Loucy (cell line): ENCODE data around the gene PCMTD2.

Experiments used
- CTCF ChIP-seq: fragments of 200-600 bp; sonication (generic); conservative IDR thresholded peaks from 2 replicates; pipeline ENCODE4 v1.5.1; 2014; ENCODE audit warnings: mild to moderate bottlenecking, antibody characterized with exemption, low read length
- EZH2phosphoT487 ChIP-seq: fragments of 200-600 bp; IDR thresholded peaks from 2 replicates; pipeline ENCODE4 v1.6.1; 2018; ENCODE audit warnings: antibody characterized with exemption, mild to moderate bottlenecking, moderate library complexity, borderline replicate concordance

DNA sequence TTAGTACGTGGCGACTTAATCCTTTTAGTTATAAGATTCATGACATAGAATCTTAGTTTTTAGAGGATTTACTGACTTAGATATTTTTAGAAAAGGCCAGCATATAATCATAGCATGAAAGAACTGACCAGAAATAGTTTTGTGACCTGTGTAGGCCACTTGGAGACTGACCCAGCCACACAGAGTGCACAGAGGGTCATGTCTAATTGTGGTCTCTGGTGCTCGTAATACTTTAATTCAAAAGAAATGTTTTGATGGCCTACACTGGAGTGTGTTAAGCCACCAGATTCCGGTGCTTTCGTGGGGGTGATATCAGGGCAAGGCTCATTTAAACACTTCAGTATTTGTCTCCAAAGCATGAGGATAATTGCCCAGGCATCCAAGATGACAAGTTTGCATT lies 11.4 kb downstream of the PCMTD2 start:
- no peak for TF ChIP-seq CTCF
- no peak for TF ChIP-seq EZH2phosphoT487
